ENCODE results near the gene KCNK1. TPM values are rescaled to one million over a fixed set of nuclear protein-coding genes. Genes with fewer than 3 reads are reported as not detected.

The KCNK1 gene
- total RNA-seq, 1 experiment from 2014 or later, result 31.1 TPM

DNA sequence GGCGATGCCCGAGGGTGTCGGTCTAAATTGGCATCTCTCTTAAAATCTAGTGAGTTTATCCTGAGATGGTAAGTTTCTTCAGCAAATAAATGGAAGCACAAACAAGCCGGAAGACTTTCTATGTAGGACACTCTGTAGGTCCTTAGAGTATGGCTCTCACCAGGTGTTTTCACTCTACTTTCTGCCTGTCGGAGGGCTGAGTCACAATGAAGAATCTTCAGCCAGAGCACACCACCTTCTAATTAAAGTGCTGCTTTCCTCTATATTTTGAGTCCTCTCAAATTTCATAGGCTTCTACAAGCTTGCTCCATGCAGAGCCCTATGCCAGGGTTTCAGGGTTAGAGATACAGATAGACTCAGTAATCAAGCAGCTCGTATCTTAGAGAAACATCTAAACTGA is 27.1 kb downstream of the KCNK1 start:
- no peak overlapping the region for H3K4me2 ChIP-seq (ENCODE audit: low read length)
- H4K20me1 ChIP-seq (ENCODE audit: low read length), result no peaks in the 10 kb centered on the region
- H3F3A ChIP-seq (ENCODE audit: low read length, unreplicated experiment), result no peaks in the 10 kb centered on the region
- peaks cover 46% of the 10 kb centered on the region; the same call in 1 of the 2 replicates for H3K79me2 ChIP-seq (ENCODE audit: low read length)
- no peak overlapping the region for H3K27ac ChIP-seq (ENCODE audit: low read length)
- no peak overlapping the region for H2AFZ ChIP-seq (ENCODE audit: low read length)
- ATAC-seq, result no peak
- intact Hi-C loops (cut with micrococcal nuclease), result no loop called here
- no peak overlapping the region for H3K4me3 ChIP-seq (ENCODE audit: low read length)
- H3K27me3 ChIP-seq (ENCODE audit: low read length), result no peaks in the 10 kb centered on the region
- peaks cover 5% of the 10 kb centered on the region for H3K4me1 ChIP-seq (ENCODE audit: insufficient read depth, low read length)
- TF ChIP-seq EZH2phosphoT487 (IDR thresholded peaks at IDR 0.05; ENCODE audit: borderline replicate concordance, low read length) (no peak), EZH2 (IDR thresholded peaks at IDR 0.05; ENCODE audit: low read length, unreplicated experiment) (no peak)
- TF ChIP-seq, protein P1, sequence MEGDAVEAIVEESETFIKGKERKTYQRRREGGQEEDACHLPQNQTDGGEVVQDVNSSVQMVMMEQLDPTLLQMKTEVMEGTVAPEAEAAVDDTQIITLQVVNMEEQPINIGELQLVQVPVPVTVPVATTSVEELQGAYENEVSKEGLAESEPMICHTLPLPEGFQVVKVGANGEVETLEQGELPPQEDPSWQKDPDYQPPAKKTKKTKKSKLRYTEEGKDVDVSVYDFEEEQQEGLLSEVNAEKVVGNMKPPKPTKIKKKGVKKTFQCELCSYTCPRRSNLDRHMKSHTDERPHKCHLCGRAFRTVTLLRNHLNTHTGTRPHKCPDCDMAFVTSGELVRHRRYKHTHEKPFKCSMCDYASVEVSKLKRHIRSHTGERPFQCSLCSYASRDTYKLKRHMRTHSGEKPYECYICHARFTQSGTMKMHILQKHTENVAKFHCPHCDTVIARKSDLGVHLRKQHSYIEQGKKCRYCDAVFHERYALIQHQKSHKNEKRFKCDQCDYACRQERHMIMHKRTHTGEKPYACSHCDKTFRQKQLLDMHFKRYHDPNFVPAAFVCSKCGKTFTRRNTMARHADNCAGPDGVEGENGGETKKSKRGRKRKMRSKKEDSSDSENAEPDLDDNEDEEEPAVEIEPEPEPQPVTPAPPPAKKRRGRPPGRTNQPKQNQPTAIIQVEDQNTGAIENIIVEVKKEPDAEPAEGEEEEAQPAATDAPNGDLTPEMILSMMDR (conservative IDR thresholded peaks at IDR 0.05; ENCODE audit: low read depth, low read length), result no peak
- BruUV-seq (replicated peaks), result no TSS peak
- peaks cover 32% of the 10 kb centered on the region for H3K36me3 ChIP-seq (ENCODE audit: low read depth, low read length)
- ChIA-PET POLR2A (ENCODE audit: unreplicated experiment) (no interaction called here), CTCF (no interaction called here)
- H3K9me3 ChIP-seq (ENCODE audit: low read length), result no peaks in the 10 kb centered on the region
- no peak for DNase-seq
- no peak overlapping the region for H3K9ac ChIP-seq (ENCODE audit: low read length)
- H3K9me2 ChIP-seq (replicated peaks; ENCODE audit: low read length), result no peaks in the 10 kb centered on the region

DNA sequence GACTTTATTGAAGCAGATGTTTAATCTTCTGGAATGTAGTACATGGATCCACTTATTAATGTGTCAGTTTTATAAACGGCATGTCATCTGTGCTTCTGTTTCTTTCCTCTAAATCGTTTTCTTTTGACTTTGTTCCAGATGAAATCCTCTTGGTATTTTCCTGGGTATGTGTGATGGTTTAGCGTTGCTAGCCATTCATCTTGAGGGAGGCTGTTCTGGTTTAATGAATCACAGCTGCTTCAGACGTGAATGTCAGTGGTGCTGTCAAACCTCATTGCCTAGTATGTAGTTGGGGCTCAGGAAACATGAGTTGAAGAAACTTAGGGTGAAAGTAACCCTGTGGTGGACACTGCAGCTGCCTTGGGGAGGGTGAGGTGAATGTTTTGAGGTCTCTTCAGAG is 33.2 kb downstream of the KCNK1 start:
- H3K4me2 ChIP-seq (ENCODE audit: low read length), result no peak overlapping the region
- BruUV-seq (replicated peaks), result no TSS peak
- TF ChIP-seq, protein P1 (conservative IDR thresholded peaks at IDR 0.05; ENCODE audit: low read depth, low read length), result no peak
- TF ChIP-seq EZH2phosphoT487 (IDR thresholded peaks at IDR 0.05; ENCODE audit: borderline replicate concordance, low read length), result no peak
- TF ChIP-seq EZH2 (IDR thresholded peaks at IDR 0.05; ENCODE audit: low read length, unreplicated experiment), result no peak
- ChIA-PET POLR2A (ENCODE audit: unreplicated experiment) (interaction anchor here (1.0 kb wide), 1 partner anchor 57 kb away, joined by 7 read pairs; no protein-coding TSS in a partner anchor), CTCF (no interaction called here)
- H3F3A ChIP-seq (ENCODE audit: low read length, unreplicated experiment), result no peaks in the 10 kb centered on the region
- H4K20me1 ChIP-seq (ENCODE audit: low read length), result no peaks in the 10 kb centered on the region
- H3K27ac ChIP-seq (ENCODE audit: low read length), result no peak overlapping the region
- H3K9me2 ChIP-seq (replicated peaks; ENCODE audit: low read length), result no peaks in the 10 kb centered on the region
- DNase-seq (no peak), ATAC-seq (no peak)
- intact Hi-C loops (cut with micrococcal nuclease), result no loop called here
- H3K9me3 ChIP-seq (ENCODE audit: low read length), result no peaks in the 10 kb centered on the region
- H3K79me2 ChIP-seq (ENCODE audit: low read length), result peaks cover 53% of the 10 kb centered on the region
- H2AFZ ChIP-seq (ENCODE audit: low read length), result no peak overlapping the region
- H3K4me3 ChIP-seq (ENCODE audit: low read length), result no peak overlapping the region
- no peaks in the 10 kb centered on the region for H3K4me1 ChIP-seq (ENCODE audit: insufficient read depth, low read length)
- no peak overlapping the region for H3K9ac ChIP-seq (ENCODE audit: low read length)
- H3K27me3 ChIP-seq (ENCODE audit: low read length), result no peaks in the 10 kb centered on the region
- peaks cover 9% of the 10 kb centered on the region for H3K36me3 ChIP-seq (ENCODE audit: low read depth, low read length)

DNA sequence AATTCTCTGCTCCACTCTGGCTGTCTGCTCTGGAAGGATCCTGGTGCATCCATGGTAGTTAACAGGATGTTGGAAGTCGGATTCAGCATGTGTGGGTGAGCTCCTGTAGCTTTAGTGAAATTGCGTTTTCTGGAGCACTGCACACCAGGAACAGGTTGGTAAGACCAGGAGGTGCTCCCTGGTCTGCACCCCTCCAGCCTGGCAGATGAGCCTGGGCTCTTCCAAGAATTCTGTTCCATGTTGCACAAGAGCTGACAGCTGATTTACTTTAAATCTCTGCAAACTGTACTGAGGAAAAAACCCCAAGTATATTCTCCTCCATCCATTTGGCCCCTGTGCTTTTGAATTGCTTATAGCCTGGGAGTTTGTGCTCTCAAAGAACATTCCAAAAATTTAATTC is 33.7 kb downstream of the KCNK1 start:
- Histone ChIP-seq H3K27me3 (ENCODE audit: low read length) (no peaks in the 10 kb centered on the region), H3K4me2 (ENCODE audit: low read length) (no peak overlapping the region), H3K9ac (ENCODE audit: low read length) (no peak overlapping the region), H2AFZ (ENCODE audit: low read length) (no peak overlapping the region), H3K27ac (ENCODE audit: low read length) (no peak overlapping the region), H3K4me1 (ENCODE audit: insufficient read depth, low read length) (no peaks in the 10 kb centered on the region), H3K79me2 (ENCODE audit: low read length) (peaks cover 58% of the 10 kb centered on the region), H3K4me3 (ENCODE audit: low read length) (no peak overlapping the region), H3K36me3 (ENCODE audit: low read depth, low read length) (peaks cover 5% of the 10 kb centered on the region; the same call in 1 of the 2 replicates), H3K9me2 (replicated peaks; ENCODE audit: low read length) (no peaks in the 10 kb centered on the region), H3F3A (ENCODE audit: low read length, unreplicated experiment) (no peaks in the 10 kb centered on the region), H3K9me3 (ENCODE audit: low read length) (no peaks in the 10 kb centered on the region), H4K20me1 (ENCODE audit: low read length) (no peaks in the 10 kb centered on the region)
- CTCF ChIA-PET, result no interaction called here
- TF ChIP-seq, protein P1 (conservative IDR thresholded peaks at IDR 0.05; ENCODE audit: low read depth, low read length), result no peak
- TF ChIP-seq EZH2 (IDR thresholded peaks at IDR 0.05; ENCODE audit: low read length, unreplicated experiment) (no peak), EZH2phosphoT487 (IDR thresholded peaks at IDR 0.05; ENCODE audit: borderline replicate concordance, low read length) (no peak)
- intact Hi-C loops (cut with micrococcal nuclease), result no loop called here
- no TSS peak for BruUV-seq (replicated peaks)
- DNase-seq (no peak), ATAC-seq (no peak)
- POLR2A ChIA-PET (ENCODE audit: unreplicated experiment), result no interaction called here

Measured in PC-3 (cell line).